Tibial artery (tissue), 4 donors: Measurements from ENCODE around the gene CPZ.
"Not testable (repeated sequence)": the region's sequence is repeated elsewhere in the genome, so short reads cannot be mapped to it uniquely, and the experiment has no call there.

Experiments used
- DNase-seq, 2 donors: peaks; one replicate each; pipeline ENCODE4 v3.0.0-alpha.2; 2019
- H3K27ac ChIP-seq, 2 donors: fragments of 200-600 bp; sonication (generic) in 1 of 2; 1 replicate in 1 of 2; 2 replicates in 1 of 2; pipeline ENCODE4 v1.5.1; 2018 to 2019; ENCODE audit warnings: mild to moderate bottlenecking in 1 of 2
- H3K27me3 ChIP-seq, 2 donors: fragments of 200-600 bp; sonication (generic) in 1 of 2; one replicate each; pipeline versions ENCODE4 v1.5.1 to v1.6.0; 2016 to 2019
- H3K36me3 ChIP-seq, 3 donors: fragments of 200-600 bp; sonication (generic) in 2 of 3; one replicate each; pipeline ENCODE4 v1.5.1; 2016 to 2019; ENCODE audit warnings: mild to moderate bottlenecking in 2 of 3
- H3K4me1 ChIP-seq, 4 donors: fragments of 200-600 bp; sonication (generic) in 2 of 4; 1 replicate in 3 of 4; 2 replicates in 1 of 4; pipeline ENCODE4 v1.5.1; 2016 to 2019
- H3K4me3 ChIP-seq, 2 donors: fragments of 200-600 bp; sonication (generic) in 1 of 2; 1 replicate in 1 of 2; 2 replicates in 1 of 2; pipeline ENCODE4 v1.5.1; 2018 to 2019; ENCODE audit warnings: mild to moderate bottlenecking in 2 of 2
- H3K9me3 ChIP-seq, 3 donors: fragments of 200-600 bp; sonication (generic) in 1 of 3; one replicate each; pipeline ENCODE4 v1.5.1; 2016 to 2019
- CTCF ChIP-seq, 2 experiments: fragments of 200-600 bp in 1 of 2; fragments of 450-650 bp in 1 of 2; IDR thresholded peaks; one replicate each; pipeline ENCODE4 v1.5.1; 2017 to 2019; ENCODE audit warnings: antibody characterized with exemption in 2 of 2, mild to moderate bottlenecking in 1 of 2, moderate library complexity in 1 of 2
- intact Hi-C: fragments of 100-400 bp; cut with DNase I; formaldehyde crosslinking; loops from one replicate; pipeline ENCODE4 v1.15.0; 2023; ENCODE audit warnings: low total_unique reads

Gene CPZ

GRCh38 chr4:8653326-8654000, 60.9 kb downstream of the CPZ start:
- Histone ChIP-seq H3K4me3 (no peak overlapping the region), H3K27ac (no peak overlapping the region), H3K27me3 (peaks cover 0 to 44% of the 10 kb centered on the region in 2 donors), H3K4me1 (no peaks in the 10 kb centered on the region), H3K36me3 (no peaks in the 10 kb centered on the region), H3K9me3 (no peaks in the 10 kb centered on the region)
- TF ChIP-seq CTCF (IDR thresholded peaks at IDR 0.05) = no peak
- intact Hi-C loops = no loop called here
- no peak for DNase-seq

DNA sequence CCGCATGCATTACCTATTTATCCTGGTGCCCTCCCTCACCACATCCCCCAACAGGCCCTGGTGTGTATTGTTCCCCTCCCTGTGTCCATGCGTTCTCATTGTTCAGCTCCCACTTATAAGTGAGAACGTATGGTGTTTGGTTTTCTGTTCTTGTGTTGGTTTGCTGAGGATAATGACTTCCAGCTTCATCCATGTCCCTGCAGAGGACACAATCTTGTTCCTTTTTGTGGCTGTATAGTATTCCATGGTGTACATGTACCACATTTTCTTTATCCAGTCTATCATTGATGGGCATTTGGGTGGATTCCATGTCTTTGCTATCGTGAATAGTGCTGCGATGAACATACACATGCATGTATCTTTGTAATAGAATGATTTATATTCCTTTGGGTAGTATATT, 61.6 kb downstream of the CPZ start:
- H3K9me3 ChIP-seq, intact Hi-C loops, H3K4me3 ChIP-seq, DNase-seq, H3K27ac ChIP-seq, H3K36me3 ChIP-seq, H3K4me1 ChIP-seq: not testable (repeated sequence)
- peaks cover 0 to 38% of the 10 kb centered on the region in 2 donors for H3K27me3 ChIP-seq

GRCh38 chr4:8655411-8656184, 63.0 kb downstream of the CPZ start:
- no peak for TF ChIP-seq CTCF (IDR thresholded peaks at IDR 0.05)
- no peak for DNase-seq
- Histone ChIP-seq H3K4me3 (no peak overlapping the region), H3K27ac (no peak overlapping the region), H3K27me3 (peaks cover 0 to 31% of the 10 kb centered on the region in 2 donors), H3K36me3 (no peaks in the 10 kb centered on the region), H3K4me1 (no peaks in the 10 kb centered on the region), H3K9me3 (no peaks in the 10 kb centered on the region)
- intact Hi-C loops = no loop called here

- Histone ChIP-seq H3K9me3 (no peaks in the 10 kb centered on the region), H3K27ac (no peak overlapping the region), H3K4me3 (no peak overlapping the region), H3K27me3 (peaks cover 0 to 27% of the 10 kb centered on the region in 2 donors), H3K4me1 (no peaks in the 10 kb centered on the region), H3K36me3 (no peaks in the 10 kb centered on the region)
- DNase-seq = no peak
- intact Hi-C loops = no loop called here
- no peak for TF ChIP-seq CTCF (IDR thresholded peaks at IDR 0.05)
These were observed 63.6 kb downstream of the CPZ start for GRCh38 chr4:8656185-8656517.

DNA sequence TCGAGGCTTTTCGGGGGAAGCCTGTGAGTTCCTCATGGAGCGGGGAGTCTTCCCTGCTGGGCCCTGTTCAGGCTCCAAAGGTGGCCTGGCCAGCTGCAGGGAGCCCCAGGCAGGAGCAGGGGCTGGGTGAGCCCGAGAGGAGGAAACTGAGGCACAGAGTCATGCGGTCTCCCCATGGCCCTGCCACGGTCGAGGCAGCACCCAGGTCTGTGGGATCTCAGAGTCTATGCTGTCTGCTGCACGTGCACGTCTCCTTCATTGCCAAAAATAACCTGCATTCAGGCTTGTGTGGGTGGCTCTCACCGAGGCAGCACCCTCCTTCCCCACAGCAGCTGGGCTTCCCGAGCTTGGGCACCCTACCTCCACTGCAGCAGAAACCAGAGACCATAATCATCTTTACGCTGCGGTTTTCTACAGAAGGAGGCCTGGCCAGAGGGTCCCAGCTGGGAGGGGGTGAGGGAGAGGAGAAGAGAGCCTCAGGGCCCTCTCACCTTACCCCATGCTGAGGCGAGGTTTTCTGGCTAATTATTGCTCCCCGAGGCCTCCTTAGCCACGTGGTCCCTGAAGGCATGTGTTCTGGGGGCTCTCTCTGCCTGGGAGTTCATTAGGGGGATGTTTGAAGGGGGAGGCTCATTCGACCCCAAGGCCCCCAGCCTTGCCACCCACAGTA, 64.3 kb downstream of the CPZ start:
- no peak overlapping the region for H3K4me3 ChIP-seq
- H3K36me3 ChIP-seq = no peaks in the 10 kb centered on the region
- peaks cover 0 to 22% of the 10 kb centered on the region in 2 donors for H3K27me3 ChIP-seq
- no peak overlapping the region for H3K27ac ChIP-seq
- H3K9me3 ChIP-seq = no peaks in the 10 kb centered on the region
- H3K4me1 ChIP-seq = no peaks in the 10 kb centered on the region
- intact Hi-C loops = no loop called here
- TF ChIP-seq CTCF (IDR thresholded peaks at IDR 0.05) = no peak
- no peak for DNase-seq
